NCI-H524 treated with DMSO at 0.1 percent for 48 hours (cell line): Measurements from ENCODE around the gene CKS1B.
"Not testable (repeated sequence)": the region's sequence is repeated elsewhere in the genome, so short reads cannot be mapped to it uniquely, and the experiment has no call there.

ENCODE experiments used
- DNase-seq: peaks from one replicate; lab custom pipeline; 2025; lab: John Stamatoyannopoulos, UW

Gene CKS1B

GRCh38 chr1:154987326-154987725 is 12.8 kb downstream of the CKS1B start:
- DNase-seq = no peak

GRCh38 chr1:154988058-154988954 is 13.8 kb downstream of the CKS1B start:
- DNase-seq = no peak

GRCh38 chr1:154989195-154989860 is 14.8 kb downstream of the CKS1B start:
- no peak for DNase-seq

GRCh38 chr1:154990276-154990675 is 15.8 kb downstream of the CKS1B start:
- DNase-seq = no peak

GRCh38 chr1:154992721-154993571 is 18.5 kb downstream of the CKS1B start:
- no peak for DNase-seq

GRCh38 chr1:154993572-154994268 is 19.2 kb downstream of the CKS1B start, which contains the start of gene LENEP:
LENEP (plus strand) TSS chr1:154993586; CDS start chr1:154993608, 22 bp downstream.
- DNase-seq = no peak

- no peak for DNase-seq
Observed at GRCh38 chr1:154994269-154994587, 19.7 kb downstream of the CKS1B start.

- DNase-seq = no peak
Observed at GRCh38 chr1:154994591-154994990, 20.1 kb downstream of the CKS1B start.

GRCh38 chr1:154995301-154995983 is 21.0 kb downstream of the CKS1B start:
- not testable (repeated sequence) for DNase-seq

- no peak for DNase-seq
Observed at GRCh38 chr1:154996966-154997701, 22.7 kb downstream of the CKS1B start.

GRCh38 chr1:154998201-154998780 is 23.8 kb downstream of the CKS1B start:
- DNase-seq = no peak

- DNase-seq = no peak
Observed at GRCh38 chr1:154998818-154999570, 24.5 kb downstream of the CKS1B start.

GRCh38 chr1:154999571-155000410 is 25.3 kb downstream of the CKS1B start:
- no peak for DNase-seq

GRCh38 chr1:155000411-155000725 is 25.9 kb downstream of the CKS1B start:
- DNase-seq = no peak

GRCh38 chr1:155000726-155001424 is 26.4 kb downstream of the CKS1B start:
- DNase-seq = peak; percentile 60

GRCh38 chr1:155001425-155001674 is 26.9 kb downstream of the CKS1B start:
- DNase-seq = no peak

- DNase-seq = peak; percentile 81
Observed at GRCh38 chr1:155001675-155002463, 27.4 kb downstream of the CKS1B start.
